SK-N-SH treated with all-trans-retinoic acid at 6 μM for 48 hours (cell line): ENCODE results near the gene EDN1.

Source experiments
- ATAC-seq: fragments of 200-7000 bp; cut with Tn5 transposase; 3 replicates; pipeline ENCODE4 v1.9.1; 2020; ENCODE audit warnings: mild to moderate bottlenecking, moderate library complexity
- ARNTL ChIP-seq: fragments of 450-650 bp; formaldehyde crosslinking; IDR thresholded peaks from 2 replicates; pipeline ENCODE4 v1.5.0; 2020; ENCODE audit warnings: low read depth, mild to moderate bottlenecking, moderate library complexity, borderline replicate concordance
- BACH2 ChIP-seq: fragments of 250-450 bp; sonication (Bioruptor Pico); IDR thresholded peaks from 2 replicates; pipeline ENCODE4 v1.9.0; 2021; ENCODE audit warnings: mild to moderate bottlenecking, borderline replicate concordance
- CSDC2 ChIP-seq: fragments of 250-450 bp; sonication (Bioruptor Pico); IDR thresholded peaks from 2 replicates; pipeline ENCODE4 v1.5.0; 2020; ENCODE audit warnings: mild to moderate bottlenecking, moderate library complexity
- ESRRG ChIP-seq: fragments of 250-450 bp; sonication (Bioruptor Pico); IDR thresholded peaks from 2 replicates; pipeline ENCODE4 v1.6.1; 2021; ENCODE audit warnings: mild to moderate bottlenecking
- ISL1 ChIP-seq: fragments of 250-450 bp; sonication (Bioruptor Pico); IDR thresholded peaks from 2 replicates; pipeline ENCODE4 v2.1.2; 2022; ENCODE audit warnings: mild to moderate bottlenecking, moderate library complexity
- OSR1 ChIP-seq: fragments of 250-450 bp; sonication (Bioruptor Pico); IDR thresholded peaks from 2 replicates; pipeline ENCODE4 v1.8.0; 2022; ENCODE audit warnings: moderate library complexity, mild to moderate bottlenecking, inconsistent platforms
- PPARA ChIP-seq: fragments of 250-450 bp; sonication (Bioruptor Pico); IDR thresholded peaks from 2 replicates; pipeline ENCODE4 v1.5.0; 2020; ENCODE audit warnings: mild to moderate bottlenecking, borderline replicate concordance
- RARB ChIP-seq: fragments of 250-450 bp; sonication (Bioruptor Pico); IDR thresholded peaks from 2 replicates; pipeline ENCODE4 v1.8.0; 2021; ENCODE audit warnings: mild to moderate bottlenecking, moderate library complexity
- SNAI2 ChIP-seq: fragments of 250-450 bp; sonication (Bioruptor Pico); IDR thresholded peaks from 2 replicates; pipeline ENCODE4 v1.5.0; 2020; ENCODE audit warnings: mild to moderate bottlenecking, moderate library complexity
- TCF4 ChIP-seq: fragments of 250-450 bp; sonication (Bioruptor Pico); IDR thresholded peaks from 2 replicates; pipeline ENCODE4 v1.8.0; 2021; ENCODE audit warnings: mild to moderate bottlenecking, moderate library complexity, borderline replicate concordance
- TOX ChIP-seq: fragments of 250-450 bp; sonication (Bioruptor Pico); IDR thresholded peaks from 2 replicates; pipeline ENCODE4 v1.8.0; 2021; ENCODE audit warnings: mild to moderate bottlenecking, moderate library complexity, borderline replicate concordance
- ZC3H10 ChIP-seq: fragments of 250-450 bp; sonication (Bioruptor Pico); IDR thresholded peaks from 2 replicates; pipeline ENCODE4 v1.5.1; 2021; ENCODE audit warnings: mild to moderate bottlenecking, moderate library complexity
- ZFP3 ChIP-seq: fragments of 250-450 bp; sonication (Bioruptor Pico); IDR thresholded peaks from 2 replicates; pipeline ENCODE4 v1.5.0; 2020; ENCODE audit warnings: mild to moderate bottlenecking, moderate library complexity
- ZFP30 ChIP-seq: fragments of 450-650 bp; formaldehyde crosslinking; IDR thresholded peaks from 2 replicates; pipeline ENCODE4 v1.5.0; 2022; ENCODE audit warnings: mild to moderate bottlenecking, moderate library complexity
- ZNF565 ChIP-seq: fragments of 450-650 bp; formaldehyde crosslinking; conservative IDR thresholded peaks from 2 replicates; pipeline ENCODE4 v1.5.0; 2020; ENCODE audit warnings: low read depth, mild to moderate bottlenecking, moderate library complexity
- ZNF70 ChIP-seq: fragments of 450-650 bp; formaldehyde crosslinking; IDR thresholded peaks from 2 replicates; pipeline ENCODE4 v1.5.0; 2020; ENCODE audit warnings: mild to moderate bottlenecking, moderate library complexity
- ZNF8 ChIP-seq: fragments of 450-650 bp; formaldehyde crosslinking; IDR thresholded peaks from 2 replicates; pipeline ENCODE4 v1.5.0; 2020; ENCODE audit warnings: mild to moderate bottlenecking, moderate library complexity
- TF ChIP-seq, protein P1 (sequence below): fragments of 250-450 bp; sonication (Bioruptor Pico); IDR thresholded peaks from 2 replicates; pipeline ENCODE4 v1.5.1; 2021; ENCODE audit warnings: mild to moderate bottlenecking, moderate library complexity
- TF ChIP-seq, protein P2 (sequence below): fragments of 250-450 bp; sonication (Bioruptor Pico); IDR thresholded peaks from 2 replicates; pipeline ENCODE4 v1.8.0; 2021; ENCODE audit warnings: low read depth, mild to moderate bottlenecking, moderate library complexity, borderline replicate concordance
- TF ChIP-seq, protein P3 (sequence below): fragments of 250-450 bp; sonication (Bioruptor Pico); IDR thresholded peaks from 2 replicates; pipeline ENCODE4 v1.5.1; 2020; ENCODE audit warnings: low read depth, mild to moderate bottlenecking, moderate library complexity
- TF ChIP-seq, protein P4 (sequence below): fragments of 250-450 bp; sonication (Bioruptor Pico); IDR thresholded peaks from 2 replicates; pipeline ENCODE4 v1.8.0; 2020; ENCODE audit warnings: mild to moderate bottlenecking, moderate library complexity, borderline replicate concordance
- TF ChIP-seq, protein P5 (sequence below): fragments of 250-450 bp; sonication (Bioruptor Pico); IDR thresholded peaks from 2 replicates; pipeline ENCODE4 v1.5.0; 2020; ENCODE audit warnings: mild to moderate bottlenecking, moderate library complexity

EDN1 gene

DNA sequence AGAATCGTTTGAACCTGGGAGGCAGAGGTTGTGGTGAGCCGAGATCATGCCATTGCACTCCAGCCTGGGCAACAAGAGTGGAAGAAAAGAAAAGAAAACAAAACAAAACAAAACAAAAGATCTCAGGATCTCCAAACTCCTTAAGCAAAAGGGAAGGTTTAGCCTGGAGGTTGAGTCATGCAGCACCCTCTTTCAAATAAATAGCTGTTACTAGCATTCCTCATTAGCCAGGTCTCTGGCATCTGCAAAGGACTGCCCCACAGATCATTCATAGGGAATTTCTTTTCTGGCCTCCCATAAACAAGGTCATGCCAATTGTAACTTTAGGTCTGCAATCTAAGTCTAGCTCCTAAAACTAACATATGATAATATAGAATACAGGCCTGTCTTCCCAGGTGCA, 37.2 kb downstream of the EDN1 start:
- ATAC-seq: peak; percentile 65

DNA sequence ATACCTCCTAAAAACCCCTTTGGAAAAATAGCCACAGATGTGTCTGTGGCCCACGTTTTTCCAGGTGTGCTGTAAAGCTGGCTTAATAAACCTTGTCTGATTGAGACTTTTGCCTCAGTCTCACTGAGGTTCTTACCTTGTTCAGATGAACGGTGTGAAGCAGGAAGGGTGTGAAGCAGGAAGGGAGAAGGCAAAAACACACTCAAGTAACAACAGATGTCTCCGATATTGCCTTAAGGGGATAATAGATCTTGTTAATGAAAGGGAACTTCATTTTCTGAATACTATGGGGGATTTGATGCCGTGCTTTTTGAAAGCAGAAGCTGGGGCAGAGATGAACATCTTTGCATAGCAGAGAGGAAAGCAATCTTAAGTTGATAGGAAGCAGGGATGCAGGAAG, 37.8 kb downstream of the EDN1 start:
- TF ChIP-seq OSR1 (no peak), ARNTL (CRISPR knock-in tag) (no peak), TCF4 (CRISPR knock-in tag) (no peak), ZFP30 (CRISPR knock-in tag) (no peak), SNAI2 (CRISPR knock-in tag) (no peak), ISL1 (CRISPR knock-in tag) (no peak), PPARA (CRISPR knock-in tag) (no peak), ZC3H10 (CRISPR knock-in tag) (no peak), ZNF70 (CRISPR knock-in tag) (no peak), CSDC2 (CRISPR knock-in tag) (no peak), ZNF565 (CRISPR knock-in tag) (no peak), RARB (no peak), ZFP3 (CRISPR knock-in tag) (no peak)
- TF ChIP-seq, protein P1, sequence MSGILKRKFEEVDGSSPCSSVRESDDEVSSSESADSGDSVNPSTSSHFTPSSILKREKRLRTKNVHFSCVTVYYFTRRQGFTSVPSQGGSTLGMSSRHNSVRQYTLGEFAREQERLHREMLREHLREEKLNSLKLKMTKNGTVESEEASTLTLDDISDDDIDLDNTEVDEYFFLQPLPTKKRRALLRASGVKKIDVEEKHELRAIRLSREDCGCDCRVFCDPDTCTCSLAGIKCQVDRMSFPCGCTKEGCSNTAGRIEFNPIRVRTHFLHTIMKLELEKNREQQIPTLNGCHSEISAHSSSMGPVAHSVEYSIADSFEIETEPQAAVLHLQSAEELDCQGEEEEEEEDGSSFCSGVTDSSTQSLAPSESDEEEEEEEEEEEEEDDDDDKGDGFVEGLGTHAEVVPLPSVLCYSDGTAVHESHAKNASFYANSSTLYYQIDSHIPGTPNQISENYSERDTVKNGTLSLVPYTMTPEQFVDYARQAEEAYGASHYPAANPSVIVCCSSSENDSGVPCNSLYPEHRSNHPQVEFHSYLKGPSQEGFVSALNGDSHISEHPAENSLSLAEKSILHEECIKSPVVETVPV (CRISPR knock-in tag): no peak
- TF ChIP-seq, protein P2, sequence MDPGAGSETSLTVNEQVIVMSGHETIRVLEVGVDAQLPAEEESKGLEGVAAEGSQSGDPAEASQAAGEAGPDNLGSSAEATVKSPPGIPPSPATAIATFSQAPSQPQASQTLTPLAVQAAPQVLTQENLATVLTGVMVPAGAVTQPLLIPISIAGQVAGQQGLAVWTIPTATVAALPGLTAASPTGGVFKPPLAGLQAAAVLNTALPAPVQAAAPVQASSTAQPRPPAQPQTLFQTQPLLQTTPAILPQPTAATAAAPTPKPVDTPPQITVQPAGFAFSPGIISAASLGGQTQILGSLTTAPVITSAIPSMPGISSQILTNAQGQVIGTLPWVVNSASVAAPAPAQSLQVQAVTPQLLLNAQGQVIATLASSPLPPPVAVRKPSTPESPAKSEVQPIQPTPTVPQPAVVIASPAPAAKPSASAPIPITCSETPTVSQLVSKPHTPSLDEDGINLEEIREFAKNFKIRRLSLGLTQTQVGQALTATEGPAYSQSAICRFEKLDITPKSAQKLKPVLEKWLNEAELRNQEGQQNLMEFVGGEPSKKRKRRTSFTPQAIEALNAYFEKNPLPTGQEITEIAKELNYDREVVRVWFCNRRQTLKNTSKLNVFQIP (CRISPR knock-in tag): no peak
- TF ChIP-seq, protein P3, sequence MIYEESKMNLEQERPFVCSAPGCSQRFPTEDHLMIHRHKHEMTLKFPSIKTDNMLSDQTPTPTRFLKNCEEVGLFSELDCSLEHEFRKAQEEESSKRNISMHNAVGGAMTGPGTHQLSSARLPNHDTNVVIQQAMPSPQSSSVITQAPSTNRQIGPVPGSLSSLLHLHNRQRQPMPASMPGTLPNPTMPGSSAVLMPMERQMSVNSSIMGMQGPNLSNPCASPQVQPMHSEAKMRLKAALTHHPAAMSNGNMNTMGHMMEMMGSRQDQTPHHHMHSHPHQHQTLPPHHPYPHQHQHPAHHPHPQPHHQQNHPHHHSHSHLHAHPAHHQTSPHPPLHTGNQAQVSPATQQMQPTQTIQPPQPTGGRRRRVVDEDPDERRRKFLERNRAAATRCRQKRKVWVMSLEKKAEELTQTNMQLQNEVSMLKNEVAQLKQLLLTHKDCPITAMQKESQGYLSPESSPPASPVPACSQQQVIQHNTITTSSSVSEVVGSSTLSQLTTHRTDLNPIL (CRISPR knock-in tag): no peak
- TF ChIP-seq, protein P4, sequence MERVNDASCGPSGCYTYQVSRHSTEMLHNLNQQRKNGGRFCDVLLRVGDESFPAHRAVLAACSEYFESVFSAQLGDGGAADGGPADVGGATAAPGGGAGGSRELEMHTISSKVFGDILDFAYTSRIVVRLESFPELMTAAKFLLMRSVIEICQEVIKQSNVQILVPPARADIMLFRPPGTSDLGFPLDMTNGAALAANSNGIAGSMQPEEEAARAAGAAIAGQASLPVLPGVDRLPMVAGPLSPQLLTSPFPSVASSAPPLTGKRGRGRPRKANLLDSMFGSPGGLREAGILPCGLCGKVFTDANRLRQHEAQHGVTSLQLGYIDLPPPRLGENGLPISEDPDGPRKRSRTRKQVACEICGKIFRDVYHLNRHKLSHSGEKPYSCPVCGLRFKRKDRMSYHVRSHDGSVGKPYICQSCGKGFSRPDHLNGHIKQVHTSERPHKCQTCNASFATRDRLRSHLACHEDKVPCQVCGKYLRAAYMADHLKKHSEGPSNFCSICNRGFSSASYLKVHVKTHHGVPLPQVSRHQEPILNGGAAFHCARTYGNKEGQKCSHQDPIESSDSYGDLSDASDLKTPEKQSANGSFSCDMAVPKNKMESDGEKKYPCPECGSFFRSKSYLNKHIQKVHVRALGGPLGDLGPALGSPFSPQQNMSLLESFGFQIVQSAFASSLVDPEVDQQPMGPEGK (CRISPR knock-in tag): no peak
- TF ChIP-seq, all 23 proteins: peak for 0
- ATAC-seq: no peak

More for the DNA sequence above, 37.2 kb downstream of the EDN1 start:
- TF ChIP-seq ZFP3 (CRISPR knock-in tag): no peak

DNA sequence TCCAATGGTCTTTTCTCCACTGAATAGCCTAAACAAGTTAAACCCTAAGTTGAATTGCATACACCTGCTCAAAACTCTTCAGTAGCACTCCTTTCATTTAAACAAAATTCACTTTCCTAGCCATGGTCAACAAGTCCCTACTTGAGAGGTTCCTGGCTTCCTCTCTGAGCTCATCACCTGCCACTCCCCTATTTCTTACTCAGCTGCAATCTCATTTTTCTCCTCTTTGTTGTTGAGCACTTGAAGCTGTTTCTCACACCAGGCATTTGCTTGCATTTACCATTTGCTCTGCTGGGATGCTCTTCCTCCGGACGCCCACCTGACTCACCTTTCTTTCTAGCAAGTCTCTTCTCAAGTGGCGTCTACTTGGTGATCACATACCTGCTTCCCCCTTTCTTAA, 38.5 kb downstream of the EDN1 start:
- no peak for TF ChIP-seq ZNF565 (CRISPR knock-in tag)
- TF ChIP-seq ZNF70 (CRISPR knock-in tag): no peak
- TF ChIP-seq OSR1: no peak
- TF ChIP-seq ESRRG (CRISPR knock-in tag): no peak
- no peak for TF ChIP-seq SNAI2 (CRISPR knock-in tag)
- no peak for TF ChIP-seq RARB
- no peak for TF ChIP-seq ZFP3 (CRISPR knock-in tag)
- TF ChIP-seq, protein P5, sequence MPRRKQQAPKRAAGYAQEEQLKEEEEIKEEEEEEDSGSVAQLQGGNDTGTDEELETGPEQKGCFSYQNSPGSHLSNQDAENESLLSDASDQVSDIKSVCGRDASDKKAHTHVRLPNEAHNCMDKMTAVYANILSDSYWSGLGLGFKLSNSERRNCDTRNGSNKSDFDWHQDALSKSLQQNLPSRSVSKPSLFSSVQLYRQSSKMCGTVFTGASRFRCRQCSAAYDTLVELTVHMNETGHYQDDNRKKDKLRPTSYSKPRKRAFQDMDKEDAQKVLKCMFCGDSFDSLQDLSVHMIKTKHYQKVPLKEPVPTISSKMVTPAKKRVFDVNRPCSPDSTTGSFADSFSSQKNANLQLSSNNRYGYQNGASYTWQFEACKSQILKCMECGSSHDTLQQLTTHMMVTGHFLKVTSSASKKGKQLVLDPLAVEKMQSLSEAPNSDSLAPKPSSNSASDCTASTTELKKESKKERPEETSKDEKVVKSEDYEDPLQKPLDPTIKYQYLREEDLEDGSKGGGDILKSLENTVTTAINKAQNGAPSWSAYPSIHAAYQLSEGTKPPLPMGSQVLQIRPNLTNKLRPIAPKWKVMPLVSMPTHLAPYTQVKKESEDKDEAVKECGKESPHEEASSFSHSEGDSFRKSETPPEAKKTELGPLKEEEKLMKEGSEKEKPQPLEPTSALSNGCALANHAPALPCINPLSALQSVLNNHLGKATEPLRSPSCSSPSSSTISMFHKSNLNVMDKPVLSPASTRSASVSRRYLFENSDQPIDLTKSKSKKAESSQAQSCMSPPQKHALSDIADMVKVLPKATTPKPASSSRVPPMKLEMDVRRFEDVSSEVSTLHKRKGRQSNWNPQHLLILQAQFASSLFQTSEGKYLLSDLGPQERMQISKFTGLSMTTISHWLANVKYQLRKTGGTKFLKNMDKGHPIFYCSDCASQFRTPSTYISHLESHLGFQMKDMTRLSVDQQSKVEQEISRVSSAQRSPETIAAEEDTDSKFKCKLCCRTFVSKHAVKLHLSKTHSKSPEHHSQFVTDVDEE (CRISPR knock-in tag): no peak
- TF ChIP-seq PPARA (CRISPR knock-in tag): no peak
- TF ChIP-seq ZNF8: no peak
- TF ChIP-seq, protein P3 (CRISPR knock-in tag): no peak
- no peak for TF ChIP-seq TCF4 (CRISPR knock-in tag)
- TF ChIP-seq, protein P4 (CRISPR knock-in tag): no peak
- TF ChIP-seq TOX: no peak
- no peak for TF ChIP-seq BACH2 (CRISPR knock-in tag)
- TF ChIP-seq ARNTL (CRISPR knock-in tag): no peak
- TF ChIP-seq ZFP30 (CRISPR knock-in tag): no peak
- no peak for TF ChIP-seq ISL1 (CRISPR knock-in tag)
- no peak for ATAC-seq
